Skeletal muscle satellite cell (primary cell): Measurements from ENCODE around the gene NFAT5.
"Not testable (repeated sequence)": the region's sequence is repeated elsewhere in the genome, so short reads cannot be mapped to it uniquely, and the experiment has no call there.

Source experiments
- H3K27me3 ChIP-seq: 2 replicates; pipeline ENCODE4 v1.7.0; 2013; ENCODE audit warnings: low read length; ENCODE audit not compliant: control insufficient read depth, insufficient read depth
- H3K36me3 ChIP-seq: 2 replicates; pipeline ENCODE4 v1.7.0; 2013; ENCODE audit warnings: mild to moderate bottlenecking, control low read depth, low read length; ENCODE audit not compliant: insufficient read depth
- H3K4me1 ChIP-seq: 2 replicates; pipeline ENCODE4 v1.7.0; 2013; ENCODE audit warnings: low read length; ENCODE audit not compliant: control insufficient read depth, insufficient read depth
- H3K4me2 ChIP-seq: 2 replicates; pipeline ENCODE4 v1.7.0; 2013; ENCODE audit warnings: mild to moderate bottlenecking, low read length
- H3K4me3 ChIP-seq: 2 replicates; pipeline ENCODE4 v1.7.0; 2013; ENCODE audit warnings: low read length
- H3K9ac ChIP-seq: 2 replicates; pipeline ENCODE4 v1.7.0; 2013; ENCODE audit warnings: mild to moderate bottlenecking, low read depth, low read length, moderate library complexity
- H3K9me3 ChIP-seq: replicated peaks from 2 replicates; pipeline ENCODE4 v1.7.0; 2013; ENCODE audit warnings: mild to moderate bottlenecking, control low read depth, low read length

The NFAT5 gene

GRCh38 chr16:69718111-69718764 is 152.5 kb downstream of the NFAT5 start:
- H3K4me1 ChIP-seq, result peaks cover 5% of the 10 kb centered on the region
- no peak overlapping the region for H3K4me2 ChIP-seq
- H3K9ac ChIP-seq, result no peak overlapping the region
- H3K36me3 ChIP-seq, result peaks cover 69% of the 10 kb centered on the region
- no peaks in the 10 kb centered on the region for H3K27me3 ChIP-seq
- no peaks in the 10 kb centered on the region for H3K9me3 ChIP-seq
- no peak overlapping the region for H3K4me3 ChIP-seq

GRCh38 chr16:69720822-69721430 is 155.2 kb downstream of the NFAT5 start:
- H3K4me1 ChIP-seq, result peaks cover 19% of the 10 kb centered on the region
- no peak overlapping the region for H3K9ac ChIP-seq
- H3K9me3 ChIP-seq, result no peaks in the 10 kb centered on the region
- H3K27me3 ChIP-seq, result no peaks in the 10 kb centered on the region
- peaks cover 59% of the 10 kb centered on the region for H3K36me3 ChIP-seq
- H3K4me2 ChIP-seq, result no peak overlapping the region
- H3K4me3 ChIP-seq, result no peak overlapping the region

- no peak overlapping the region for H3K4me2 ChIP-seq
- no peaks in the 10 kb centered on the region for H3K9me3 ChIP-seq
- no peak overlapping the region for H3K9ac ChIP-seq
- peaks cover 56% of the 10 kb centered on the region for H3K36me3 ChIP-seq
- H3K4me3 ChIP-seq, result no peak overlapping the region
- H3K4me1 ChIP-seq, result peaks cover 19% of the 10 kb centered on the region
- no peaks in the 10 kb centered on the region for H3K27me3 ChIP-seq
These were observed 155.7 kb downstream of the NFAT5 start for GRCh38 chr16:69721441-69721957.

GRCh38 chr16:69724414-69724873 is 158.7 kb downstream of the NFAT5 start:
- no peaks in the 10 kb centered on the region for H3K9me3 ChIP-seq
- peak overlapping the region; percentile 91 for H3K9ac ChIP-seq
- no peaks in the 10 kb centered on the region for H3K27me3 ChIP-seq
- peak overlapping the region; percentile 92 for H3K4me3 ChIP-seq
- H3K36me3 ChIP-seq, result peaks cover 32% of the 10 kb centered on the region
- H3K4me1 ChIP-seq, result peaks cover 34% of the 10 kb centered on the region
- peak overlapping the region; percentile 92 for H3K4me2 ChIP-seq

- peaks cover 34% of the 10 kb centered on the region for H3K4me1 ChIP-seq
- H3K36me3 ChIP-seq, result peaks cover 28% of the 10 kb centered on the region
- peak overlapping the region; percentile 91 for H3K9ac ChIP-seq
- no peaks in the 10 kb centered on the region for H3K27me3 ChIP-seq
- H3K4me2 ChIP-seq, result peak overlapping the region; percentile 92
- H3K9me3 ChIP-seq, result no peaks in the 10 kb centered on the region
- peak overlapping the region; percentile 92 for H3K4me3 ChIP-seq
These were observed 159.3 kb downstream of the NFAT5 start for GRCh38 chr16:69724981-69725479.

- H3K36me3 ChIP-seq, result peaks cover 24% of the 10 kb centered on the region
- peaks cover 34% of the 10 kb centered on the region for H3K4me1 ChIP-seq
- H3K9ac ChIP-seq, result peak overlapping the region; percentile 91
- peak overlapping the region; percentile 92 for H3K4me2 ChIP-seq
- peak overlapping the region; percentile 92 for H3K4me3 ChIP-seq
- H3K9me3 ChIP-seq, result no peaks in the 10 kb centered on the region
- no peaks in the 10 kb centered on the region for H3K27me3 ChIP-seq
These were observed 159.9 kb downstream of the NFAT5 start for GRCh38 chr16:69725480-69726312.

- Histone ChIP-seq H3K4me1 (peaks cover 34% of the 10 kb centered on the region), H3K9ac (peak within 1 kb of the TSS; percentile 91), H3K27me3 (no peaks in the 10 kb centered on the region), H3K9me3 (no peaks in the 10 kb centered on the region), H3K4me2 (peak within 1 kb of the TSS; percentile 92), H3K36me3 (peaks cover 16% of the 10 kb centered on the region), H3K4me3 (peak within 1 kb of the TSS; percentile 92)
These were observed 160.7 kb downstream of the NFAT5 start, which contains the start of gene NQO1 for GRCh38 chr16:69726313-69727060. NQO1 (minus strand) TSS chr16:69726560; CDS start chr16:69726439, 121 bp downstream.

GRCh38 chr16:69727916-69728270 is 162.1 kb downstream of the NFAT5 start:
- Histone ChIP-seq H3K27me3 (no peaks in the 10 kb centered on the region), H3K9ac (no peak overlapping the region), H3K4me3 (no peak overlapping the region), H3K9me3 (no peaks in the 10 kb centered on the region), H3K4me1 (peaks cover 31% of the 10 kb centered on the region), H3K36me3 (peaks cover 6% of the 10 kb centered on the region), H3K4me2 (no peak overlapping the region)

GRCh38 chr16:69729030-69729429 is 163.3 kb downstream of the NFAT5 start:
- H3K4me1 ChIP-seq, result peaks cover 26% of the 10 kb centered on the region
- not testable (repeated sequence) for H3K36me3 ChIP-seq, H3K4me2 ChIP-seq, H3K9ac ChIP-seq, H3K9me3 ChIP-seq, H3K27me3 ChIP-seq, H3K4me3 ChIP-seq

- not testable (repeated sequence) for H3K9me3 ChIP-seq, H3K36me3 ChIP-seq
These were observed 165.5 kb downstream of the NFAT5 start for GRCh38 chr16:69731280-69731679.

GRCh38 chr16:69732101-69732500 is 166.3 kb downstream of the NFAT5 start:
- Histone ChIP-seq H3K4me3 (no peak overlapping the region), H3K4me2 (no peak overlapping the region), H3K9ac (no peak overlapping the region), H3K36me3 (no peaks in the 10 kb centered on the region), H3K9me3 (no peaks in the 10 kb centered on the region), H3K27me3 (no peaks in the 10 kb centered on the region), H3K4me1 (peaks cover 9% of the 10 kb centered on the region)

More at GRCh38 chr16:69731280-69731679, 165.5 kb downstream of the NFAT5 start:
- not testable (repeated sequence) for H3K4me2 ChIP-seq, H3K27me3 ChIP-seq, H3K9ac ChIP-seq, H3K4me3 ChIP-seq
- peaks cover 15% of the 10 kb centered on the region for H3K4me1 ChIP-seq
